ENCODE results near the gene SERPINB13. TPM values are rescaled to one million over a fixed set of nuclear protein-coding genes. Genes with fewer than 3 reads are reported as not detected.

Gene SERPINB13
- total and polyA plus RNA-seq, 8 donors: not detected

- Histone ChIP-seq H3K27me3 (no peaks in the 10 kb centered on the region), H3K27ac (no peak overlapping the region), H3K9me3 (no peaks in the 10 kb centered on the region), H3K4me1 (no peaks in the 10 kb centered on the region), H3K4me3 (no peak overlapping the region), H3K36me3 (no peaks in the 10 kb centered on the region)
- no peak for TF ChIP-seq CTCF (IDR thresholded peaks at IDR 0.05)
- intact Hi-C loops (cut with DNase I): no loop called here
- DNase-seq (no peak), ATAC-seq (no peak)
Observed at GRCh38 chr18:63646936-63647335, 59.8 kb downstream of the SERPINB13 start.

- Histone ChIP-seq H3K9me3 (no peaks in the 10 kb centered on the region), H3K36me3 (no peaks in the 10 kb centered on the region), H3K4me3 (no peak overlapping the region), H3K4me1 (no peaks in the 10 kb centered on the region), H3K27me3 (no peaks in the 10 kb centered on the region), H3K27ac (no peak overlapping the region)
- intact Hi-C loops (cut with DNase I): no loop called here
- no peak for TF ChIP-seq CTCF (IDR thresholded peaks at IDR 0.05)
- no peak for DNase-seq
- ATAC-seq: no peak
Observed at GRCh38 chr18:63648241-63648640, 61.1 kb downstream of the SERPINB13 start.

Other genes with a start within 250 kb of the SERPINB13 start
- 10 to 100 TPM; 62.5 to 70.2 TPM for gene KDSR, start 220.1 kb upstream of the SERPINB13 start, total RNA-seq
- 10 to 100 TPM; 41.1 to 44.1 (median 42.0) TPM for gene KDSR, start 220.1 kb upstream of the SERPINB13 start, polyA plus RNA-seq (ENCODE audit: insufficient read length in 6 of 6)
- gene VPS4B, start 164.9 kb upstream of the SERPINB13 start, total RNA-seq: 10 to 100 TPM; 57.0 to 71.4 TPM
- gene VPS4B, start 164.9 kb upstream of the SERPINB13 start, polyA plus RNA-seq (ENCODE audit: insufficient read length in 6 of 6): 10 to 100 TPM; 48.2 to 55.9 (median 53.1) TPM
- under 1 TPM in 1 of 2 donors, not detected in 1; 0.34 TPM for gene SERPINB5, start 110.4 kb upstream of the SERPINB13 start, total RNA-seq
- gene SERPINB5, start 110.4 kb upstream of the SERPINB13 start, polyA plus RNA-seq (ENCODE audit: insufficient read length in 6 of 6): not detected
- gene SERPINB12, start 45.0 kb upstream of the SERPINB13 start, total RNA-seq: not detected
- gene SERPINB12, start 45.0 kb upstream of the SERPINB13 start, polyA plus RNA-seq (ENCODE audit: insufficient read length in 6 of 6): not detected
- gene SERPINB4, start 56.9 kb downstream of the SERPINB13 start, total RNA-seq: under 1 TPM in 1 of 2 donors, not detected in 1; 0.42 TPM
- gene SERPINB4, start 56.9 kb downstream of the SERPINB13 start, polyA plus RNA-seq (ENCODE audit: insufficient read length in 6 of 6): not detected
- gene SERPINB3, start 74.5 kb downstream of the SERPINB13 start, total RNA-seq: not detected
- not detected for gene SERPINB3, start 74.5 kb downstream of the SERPINB13 start, polyA plus RNA-seq (ENCODE audit: insufficient read length in 6 of 6)
- not detected for gene SERPINB11, start 115.6 kb downstream of the SERPINB13 start, total RNA-seq
- not detected for gene SERPINB11, start 115.6 kb downstream of the SERPINB13 start, polyA plus RNA-seq (ENCODE audit: insufficient read length in 6 of 6)
- gene SERPINB7, start 188.1 kb downstream of the SERPINB13 start, total RNA-seq: under 1 TPM; 0.24 to 0.32 TPM
- not detected for gene SERPINB7, start 188.1 kb downstream of the SERPINB13 start, polyA plus RNA-seq (ENCODE audit: insufficient read length in 6 of 6)